HUES64 (cell line): ENCODE data around the gene P2RX3.
"Not testable (repeated sequence)": the region's sequence is repeated elsewhere in the genome, so short reads cannot be mapped to it uniquely, and the experiment has no call there.

ENCODE experiments used
- H3K27ac ChIP-seq: 2 replicates; pipeline ENCODE4 v1.7.0; 2013; ENCODE audit warnings: low read depth, low read length, inconsistent platforms
- H3K27me3 ChIP-seq: 2 replicates; pipeline ENCODE4 v1.6.1; 2013; ENCODE audit warnings: mild to moderate bottlenecking, low read length; ENCODE audit not compliant: insufficient read depth
- H3K36me3 ChIP-seq: 2 replicates; pipeline ENCODE4 v1.6.1; 2013; ENCODE audit warnings: mild to moderate bottlenecking, low read length; ENCODE audit not compliant: insufficient read depth
- H3K4me1 ChIP-seq: 2 replicates; pipeline ENCODE4 v1.6.1; 2013; ENCODE audit warnings: mild to moderate bottlenecking, low read length, moderate library complexity; ENCODE audit not compliant: insufficient read depth
- H3K4me3 ChIP-seq: 2 replicates; pipeline ENCODE4 v1.5.1; 2013; ENCODE audit warnings: mild to moderate bottlenecking, low read length, moderate library complexity
- H3K9ac ChIP-seq: 2 replicates; pipeline ENCODE4 v1.6.1; 2013; ENCODE audit warnings: mild to moderate bottlenecking, low read depth, low read length
- H3K9me3 ChIP-seq: 2 replicates; pipeline ENCODE4 v1.6.1; 2013; ENCODE audit warnings: low read depth, low read length; ENCODE audit not compliant: insufficient read depth
- WGBS: fragments of 150-250, 120-280 bp; methylation state at CpG from one replicate; pipeline ENCODE4 v1.1.7; 2013; ENCODE audit warnings: missing lambda C conversion rate; 5-methylcytosine and 5-hydroxymethylcytosine counted together

Gene P2RX3

DNA sequence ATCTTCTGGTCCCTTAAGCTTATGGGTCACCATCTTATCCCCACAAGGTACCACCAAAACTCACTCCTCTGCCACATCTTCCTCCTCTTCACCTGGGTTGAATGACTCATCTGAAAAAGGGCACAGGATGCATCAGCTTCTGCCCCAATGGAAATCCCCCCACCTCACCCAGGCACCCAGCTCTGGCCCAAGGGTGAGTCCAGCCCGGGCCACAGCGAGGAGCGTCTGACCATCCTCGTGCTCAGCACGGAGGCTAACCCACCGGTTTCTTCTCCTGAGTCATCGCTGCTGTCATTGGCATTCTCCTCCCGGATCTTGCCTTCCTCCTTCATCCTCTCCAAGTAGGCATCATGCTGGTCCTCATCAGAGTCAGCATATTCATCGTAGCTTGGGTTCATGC, 8.1 kb upstream of the P2RX3 start:
- Histone ChIP-seq H3K9ac (no peak overlapping the region), H3K27me3 (no peaks in the 10 kb centered on the region), H3K9me3 (no peaks in the 10 kb centered on the region), H3K27ac (no peak overlapping the region), H3K36me3 (peaks cover 91% of the 10 kb centered on the region), H3K4me3 (no peak overlapping the region), H3K4me1 (peaks cover 21% of the 10 kb centered on the region)
- 93% methylated on average over 9 of the region's 9 CpGs for WGBS

- peaks cover 13% of the 10 kb centered on the region; the same call in 1 of the 2 replicates for H3K4me1 ChIP-seq
- no peaks in the 10 kb centered on the region for H3K9me3 ChIP-seq
- H3K27me3 ChIP-seq = no peaks in the 10 kb centered on the region
- H3K9ac ChIP-seq = no peak overlapping the region
- H3K4me3 ChIP-seq = no peak overlapping the region
- no peak overlapping the region for H3K27ac ChIP-seq
- peaks cover 79% of the 10 kb centered on the region for H3K36me3 ChIP-seq
- 97% methylated on average over 14 of the region's 14 CpGs for WGBS
Observed at GRCh38 chr11:57331720-57332119, 6.4 kb upstream of the P2RX3 start.

- Histone ChIP-seq H3K36me3 (peaks cover 67% of the 10 kb centered on the region), H3K4me3 (no peak overlapping the region), H3K27me3 (no peaks in the 10 kb centered on the region), H3K9me3 (no peaks in the 10 kb centered on the region), H3K9ac (no peak overlapping the region), H3K4me1 (peaks cover 13% of the 10 kb centered on the region; the same call in 1 of the 2 replicates), H3K27ac (no peak overlapping the region)
- 96% methylated on average over 11 of the region's 11 CpGs for WGBS
Observed at GRCh38 chr11:57332694-57333440, 5.3 kb upstream of the P2RX3 start.

- H3K27ac ChIP-seq = peak overlapping the region; percentile 61; the same call in 1 of the 2 replicates
- peak overlapping the region; percentile 89 for H3K9ac ChIP-seq
- no peaks in the 10 kb centered on the region for H3K27me3 ChIP-seq
- H3K9me3 ChIP-seq = no peaks in the 10 kb centered on the region
- peak overlapping the region; percentile 80 for H3K4me3 ChIP-seq
- H3K4me1 ChIP-seq = peaks cover 16% of the 10 kb centered on the region; the same call in 1 of the 2 replicates
- H3K36me3 ChIP-seq = peaks cover 46% of the 10 kb centered on the region
- WGBS = 10% methylated on average over 7 of the region's 7 CpGs
Observed at GRCh38 chr11:57335023-57335342, 3.2 kb upstream of the P2RX3 start.

GRCh38 chr11:57335343-57336110, 2.6 kb upstream of the P2RX3 start, which contains the start of gene SSRP1:
SSRP1 (minus strand) TSS chr11:57335892; CDS start chr11:57335121, 771 bp downstream.
- Histone ChIP-seq H3K36me3 (peaks cover 41% of the 10 kb centered on the region), H3K9ac (peak within 1 kb of the TSS; percentile 89), H3K27ac (peak within 1 kb of the TSS; percentile 61), H3K27me3 (no peaks in the 10 kb centered on the region), H3K4me1 (peaks cover 16% of the 10 kb centered on the region; the same call in 1 of the 2 replicates), H3K4me3 (peak within 1 kb of the TSS; percentile 80), H3K9me3 (no peaks in the 10 kb centered on the region)
- WGBS = under 1% methylated on average over 69 of the region's 69 CpGs

GRCh38 chr11:57336111-57336666, 2.0 kb upstream of the P2RX3 start:
- Histone ChIP-seq H3K9ac (peak overlapping the region; percentile 54), H3K4me3 (peak overlapping the region; percentile 80), H3K4me1 (peaks cover 16% of the 10 kb centered on the region; the same call in 1 of the 2 replicates), H3K27ac (no peak overlapping the region), H3K27me3 (no peaks in the 10 kb centered on the region), H3K9me3 (no peaks in the 10 kb centered on the region), H3K36me3 (peaks cover 34% of the 10 kb centered on the region)
- 75% methylated on average over 12 of the region's 12 CpGs for WGBS

DNA sequence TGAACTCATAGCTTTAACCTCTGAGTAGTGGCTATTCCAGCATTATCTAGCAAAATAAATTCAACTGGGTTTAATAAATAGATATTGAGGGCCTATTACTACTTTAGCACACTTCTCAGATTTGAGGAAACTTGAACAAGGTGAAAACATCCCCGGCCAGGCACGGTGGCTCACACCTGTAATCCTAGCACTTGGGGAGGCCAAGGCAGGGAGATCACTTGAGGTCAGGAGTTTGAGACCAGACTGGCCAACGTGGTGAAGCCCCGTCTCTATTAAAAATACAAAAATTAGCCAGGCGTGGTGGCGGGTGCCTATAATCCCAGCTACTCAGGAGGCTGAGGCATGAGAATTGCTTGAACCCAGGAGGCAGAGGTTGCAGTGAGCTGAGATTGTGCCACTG, 1.3 kb upstream of the P2RX3 start:
- H3K27ac ChIP-seq, H3K27me3 ChIP-seq, H3K9ac ChIP-seq, H3K4me3 ChIP-seq, H3K9me3 ChIP-seq: not testable (repeated sequence)
- H3K36me3 ChIP-seq = peaks cover 28% of the 10 kb centered on the region
- peaks cover 16% of the 10 kb centered on the region; the same call in 1 of the 2 replicates for H3K4me1 ChIP-seq
- 97% methylated on average over 6 of the region's 6 CpGs for WGBS

DNA sequence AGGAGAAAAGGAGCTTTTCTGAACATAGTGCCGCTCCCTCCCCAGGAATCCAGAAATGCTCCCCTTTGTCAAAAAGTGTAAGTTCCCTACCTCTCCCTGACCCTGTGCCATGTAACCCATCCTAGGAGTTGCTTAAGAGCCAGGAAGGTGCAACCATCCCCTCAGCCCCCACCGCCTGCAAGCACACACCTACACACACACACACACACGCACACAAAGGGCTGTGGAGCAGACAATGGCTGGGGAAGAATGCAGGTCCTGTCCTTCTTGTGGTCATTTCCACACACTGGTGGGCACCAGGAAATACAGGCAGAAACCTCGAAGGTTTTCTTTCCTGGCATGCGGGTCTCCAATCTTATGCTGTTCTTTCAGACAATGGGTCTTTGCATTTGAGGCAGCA, 1.2 kb downstream of the P2RX3 start:
- Histone ChIP-seq H3K36me3 (peaks cover 3% of the 10 kb centered on the region), H3K9ac (no peak overlapping the region), H3K4me1 (peaks cover 30% of the 10 kb centered on the region), H3K9me3 (no peaks in the 10 kb centered on the region), H3K27ac (no peak overlapping the region), H3K4me3 (no peak overlapping the region), H3K27me3 (no peaks in the 10 kb centered on the region)
- WGBS = 85% methylated on average over 5 of the region's 5 CpGs

DNA sequence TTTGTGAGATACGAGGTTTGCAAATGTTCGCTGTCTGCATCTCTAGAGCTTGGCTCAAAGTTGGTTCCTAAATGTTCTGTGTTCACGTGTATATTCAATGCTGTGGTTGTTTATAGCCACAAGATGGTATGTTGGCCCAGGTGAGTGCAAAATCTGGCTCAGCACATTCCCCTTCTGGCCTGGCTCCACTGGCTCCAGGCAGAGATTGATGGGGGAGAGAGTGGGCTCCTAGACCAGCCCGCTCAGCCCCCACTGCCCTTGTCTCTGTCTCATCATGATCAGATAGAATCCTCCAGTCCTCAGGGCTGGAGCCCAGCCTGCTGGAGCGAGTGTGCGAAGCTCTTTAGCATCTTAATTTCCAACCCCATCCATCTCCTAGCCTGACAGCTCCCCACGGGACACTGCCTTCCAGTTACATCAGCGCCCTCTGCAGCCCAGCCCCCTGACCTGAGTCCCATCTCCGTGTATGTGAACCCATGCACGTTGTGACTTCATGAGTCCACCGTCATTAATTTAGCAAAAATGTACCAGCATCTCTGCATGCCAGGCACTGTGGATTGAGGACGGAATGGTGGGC, 2.0 kb downstream of the P2RX3 start:
- H3K9me3 ChIP-seq = no peaks in the 10 kb centered on the region
- peaks cover 23% of the 10 kb centered on the region; the same call in 1 of the 2 replicates for H3K4me1 ChIP-seq
- no peak overlapping the region for H3K9ac ChIP-seq
- WGBS = 36% methylated on average over 12 of the region's 12 CpGs
- H3K27me3 ChIP-seq = no peaks in the 10 kb centered on the region
- no peak overlapping the region for H3K27ac ChIP-seq
- H3K36me3 ChIP-seq = no peaks in the 10 kb centered on the region
- H3K4me3 ChIP-seq = no peak overlapping the region

DNA sequence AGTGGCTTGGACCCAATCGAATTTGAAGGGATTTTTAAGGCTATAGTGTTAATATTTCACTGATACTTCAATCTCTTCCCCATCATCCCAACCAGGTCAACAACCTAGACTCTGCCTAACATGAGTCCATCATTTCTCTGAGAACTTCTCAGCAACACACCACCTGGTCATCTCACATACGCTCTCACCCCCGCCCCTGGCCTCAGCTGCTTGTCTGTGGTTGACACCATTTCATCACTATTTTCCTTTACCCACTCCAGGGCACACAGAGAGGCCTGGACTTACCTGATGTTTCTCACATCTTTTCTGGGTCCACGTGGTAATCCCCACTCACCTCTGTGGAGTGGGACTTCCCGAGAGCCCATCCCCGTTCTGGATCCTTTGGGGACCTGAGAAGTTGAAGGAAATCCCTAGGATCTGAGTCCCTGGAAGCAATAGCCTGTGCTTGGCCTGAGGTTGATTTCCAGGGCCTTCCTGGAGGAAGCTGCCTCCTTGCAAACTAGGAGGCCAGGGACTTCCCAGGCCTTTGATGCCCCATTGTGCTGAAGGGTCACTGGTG, 3.2 kb downstream of the P2RX3 start:
- no peaks in the 10 kb centered on the region for H3K36me3 ChIP-seq
- H3K9ac ChIP-seq = no peak overlapping the region
- peaks cover 21% of the 10 kb centered on the region; the same call in 1 of the 2 replicates for H3K4me1 ChIP-seq
- H3K9me3 ChIP-seq = no peaks in the 10 kb centered on the region
- no peak overlapping the region for H3K4me3 ChIP-seq
- no peak overlapping the region for H3K27ac ChIP-seq
- WGBS = 93% methylated on average over 6 of the region's 6 CpGs
- H3K27me3 ChIP-seq = no peaks in the 10 kb centered on the region
